Ishikawa (cell line): ENCODE data around the gene ODF4.

Source experiments
- CEBPB ChIP-seq: IDR thresholded peaks from 2 replicates; pipeline ENCODE4 v1.6.1; 2012
- CREB1 ChIP-seq: IDR thresholded peaks from 2 replicates; pipeline ENCODE4 v1.6.1; 2012; ENCODE audit warnings: low read depth
- EGR1 ChIP-seq: IDR thresholded peaks from 2 replicates; pipeline ENCODE4 v1.6.1; 2012
- EP300 ChIP-seq: IDR thresholded peaks from 2 replicates; pipeline ENCODE4 v1.6.1; 2012; ENCODE audit warnings: borderline replicate concordance
- FOXM1 ChIP-seq: IDR thresholded peaks from 2 replicates; pipeline ENCODE4 v1.6.1; 2012; ENCODE audit warnings: low read depth, borderline replicate concordance
- MAX ChIP-seq: IDR thresholded peaks from 2 replicates; pipeline ENCODE4 v1.6.1; 2012
- NFIC ChIP-seq: IDR thresholded peaks from 2 replicates; pipeline ENCODE4 v1.6.1; 2012
- RAD21 ChIP-seq: IDR thresholded peaks from 2 replicates; pipeline ENCODE4 v1.6.1; 2012; ENCODE audit warnings: low read depth
- TAF1 ChIP-seq: IDR thresholded peaks from 2 replicates; pipeline ENCODE4 v1.6.1; 2012; ENCODE audit warnings: low read depth, mild to moderate bottlenecking
- TCF12 ChIP-seq: IDR thresholded peaks from 2 replicates; pipeline ENCODE4 v1.6.1; 2012; ENCODE audit warnings: low read depth
- TEAD4 ChIP-seq: IDR thresholded peaks from 2 replicates; pipeline ENCODE4 v1.6.1; 2012
- YY1 ChIP-seq: IDR thresholded peaks from 2 replicates; pipeline ENCODE4 v1.6.1; 2012; ENCODE audit warnings: low read depth
- ZBTB7A ChIP-seq: IDR thresholded peaks from 2 replicates; pipeline ENCODE4 v1.6.1; 2012; ENCODE audit warnings: low read depth
- TF ChIP-seq, protein P1 (sequence below): IDR thresholded peaks from 2 replicates; pipeline ENCODE4 v1.6.1; 2012; ENCODE audit warnings: low read depth, mild to moderate bottlenecking
- TF ChIP-seq, protein P2 (sequence below): IDR thresholded peaks from 2 replicates; pipeline ENCODE4 v1.6.1; 2012

ODF4 gene

GRCh38 chr17:8377422-8377821, 37.8 kb downstream of the ODF4 start:
- no peak for TF ChIP-seq TCF12

DNA sequence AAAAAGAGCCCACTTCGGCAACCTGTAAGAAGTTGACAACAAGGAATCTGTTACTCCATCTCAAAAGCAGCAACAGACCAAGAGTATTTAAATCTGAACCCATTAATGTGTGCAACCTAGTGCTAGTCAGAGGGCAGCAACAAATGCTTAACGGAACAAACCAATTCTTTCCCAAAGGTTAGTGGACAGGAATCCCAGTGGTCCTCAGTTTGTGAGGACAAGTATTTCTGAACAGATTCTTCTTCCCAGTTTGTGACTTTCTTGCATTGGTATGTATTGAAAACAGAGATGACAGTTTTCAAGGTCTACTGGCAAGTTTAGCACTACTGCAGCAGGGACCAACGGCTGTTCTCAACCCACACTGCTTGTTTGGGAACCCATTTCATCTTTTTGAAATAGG, 40.4 kb downstream of the ODF4 start:
- no peak for TF ChIP-seq FOXM1
- TF ChIP-seq, protein P1, sequence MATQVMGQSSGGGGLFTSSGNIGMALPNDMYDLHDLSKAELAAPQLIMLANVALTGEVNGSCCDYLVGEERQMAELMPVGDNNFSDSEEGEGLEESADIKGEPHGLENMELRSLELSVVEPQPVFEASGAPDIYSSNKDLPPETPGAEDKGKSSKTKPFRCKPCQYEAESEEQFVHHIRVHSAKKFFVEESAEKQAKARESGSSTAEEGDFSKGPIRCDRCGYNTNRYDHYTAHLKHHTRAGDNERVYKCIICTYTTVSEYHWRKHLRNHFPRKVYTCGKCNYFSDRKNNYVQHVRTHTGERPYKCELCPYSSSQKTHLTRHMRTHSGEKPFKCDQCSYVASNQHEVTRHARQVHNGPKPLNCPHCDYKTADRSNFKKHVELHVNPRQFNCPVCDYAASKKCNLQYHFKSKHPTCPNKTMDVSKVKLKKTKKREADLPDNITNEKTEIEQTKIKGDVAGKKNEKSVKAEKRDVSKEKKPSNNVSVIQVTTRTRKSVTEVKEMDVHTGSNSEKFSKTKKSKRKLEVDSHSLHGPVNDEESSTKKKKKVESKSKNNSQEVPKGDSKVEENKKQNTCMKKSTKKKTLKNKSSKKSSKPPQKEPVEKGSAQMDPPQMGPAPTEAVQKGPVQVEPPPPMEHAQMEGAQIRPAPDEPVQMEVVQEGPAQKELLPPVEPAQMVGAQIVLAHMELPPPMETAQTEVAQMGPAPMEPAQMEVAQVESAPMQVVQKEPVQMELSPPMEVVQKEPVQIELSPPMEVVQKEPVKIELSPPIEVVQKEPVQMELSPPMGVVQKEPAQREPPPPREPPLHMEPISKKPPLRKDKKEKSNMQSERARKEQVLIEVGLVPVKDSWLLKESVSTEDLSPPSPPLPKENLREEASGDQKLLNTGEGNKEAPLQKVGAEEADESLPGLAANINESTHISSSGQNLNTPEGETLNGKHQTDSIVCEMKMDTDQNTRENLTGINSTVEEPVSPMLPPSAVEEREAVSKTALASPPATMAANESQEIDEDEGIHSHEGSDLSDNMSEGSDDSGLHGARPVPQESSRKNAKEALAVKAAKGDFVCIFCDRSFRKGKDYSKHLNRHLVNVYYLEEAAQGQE: no peak
- no peak for TF ChIP-seq YY1
- no peak for TF ChIP-seq ZBTB7A
- no peak for TF ChIP-seq TAF1
- TF ChIP-seq, protein P2, sequence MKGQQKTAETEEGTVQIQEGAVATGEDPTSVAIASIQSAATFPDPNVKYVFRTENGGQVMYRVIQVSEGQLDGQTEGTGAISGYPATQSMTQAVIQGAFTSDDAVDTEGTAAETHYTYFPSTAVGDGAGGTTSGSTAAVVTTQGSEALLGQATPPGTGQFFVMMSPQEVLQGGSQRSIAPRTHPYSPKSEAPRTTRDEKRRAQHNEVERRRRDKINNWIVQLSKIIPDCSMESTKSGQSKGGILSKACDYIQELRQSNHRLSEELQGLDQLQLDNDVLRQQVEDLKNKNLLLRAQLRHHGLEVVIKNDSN: no peak
- no peak for TF ChIP-seq TCF12
- TF ChIP-seq EP300: no peak
- TF ChIP-seq EGR1: no peak
- no peak for TF ChIP-seq TEAD4
- TF ChIP-seq NFIC: no peak

GRCh38 chr17:8382052-8382879, 42.6 kb downstream of the ODF4 start:
- TF ChIP-seq, protein P1: no peak
- no peak for TF ChIP-seq FOXM1
- TF ChIP-seq EGR1: no peak
- no peak for TF ChIP-seq TEAD4
- peak; percentile 32; the same call in 1 of the 2 replicates for TF ChIP-seq CEBPB

GRCh38 chr17:8382880-8383142, 43.2 kb downstream of the ODF4 start:
- TF ChIP-seq MAX (peak; percentile 86), RAD21 (no peak)

GRCh38 chr17:8383143-8383822, 43.6 kb downstream of the ODF4 start, which contains the start of gene RPL26:
RPL26 (minus strand) TSS chr17:8383193; CDS start chr17:8382310, 883 bp downstream.
- TF ChIP-seq TCF12: peak; percentile 76
- TF ChIP-seq ZBTB7A: peak; percentile 43; the same call in 1 of the 2 replicates
- TF ChIP-seq TEAD4: no peak; the same call in 1 of the 2 replicates
- peak; percentile 50; the same call in 1 of the 2 replicates for TF ChIP-seq EGR1
- peak; percentile 95 for TF ChIP-seq CEBPB
- peak; percentile 50; the same call in 1 of the 2 replicates for TF ChIP-seq RAD21
- peak; percentile 39; the same call in 1 of the 2 replicates for TF ChIP-seq FOXM1
- TF ChIP-seq, protein P1: no peak
- no peak for TF ChIP-seq EP300
- TF ChIP-seq, protein P2: peak; percentile 5
- 0 out of 2 replicates have a peak, but pooled peaks have one; percentile 41 for TF ChIP-seq CREB1
- TF ChIP-seq MAX: peak; percentile 74; the same call in 1 of the 2 replicates
- TF ChIP-seq TAF1: peak; percentile 97; the same call in 1 of the 2 replicates
- TF ChIP-seq YY1: peak; percentile 91
- TF ChIP-seq NFIC: peak; percentile 20; the same call in 1 of the 2 replicates
